Measurements from ENCODE around the gene TRIM62. TPM values are rescaled to one million over a fixed set of nuclear protein-coding genes. Genes with fewer than 3 reads are reported as not detected.
"Not testable (repeated sequence)": the region's sequence is repeated elsewhere in the genome, so short reads cannot be mapped to it uniquely, and the experiment has no call there.

Gene TRIM62
- total RNA-seq, 1 experiment from 2014 or later, result 9.9 TPM

DNA sequence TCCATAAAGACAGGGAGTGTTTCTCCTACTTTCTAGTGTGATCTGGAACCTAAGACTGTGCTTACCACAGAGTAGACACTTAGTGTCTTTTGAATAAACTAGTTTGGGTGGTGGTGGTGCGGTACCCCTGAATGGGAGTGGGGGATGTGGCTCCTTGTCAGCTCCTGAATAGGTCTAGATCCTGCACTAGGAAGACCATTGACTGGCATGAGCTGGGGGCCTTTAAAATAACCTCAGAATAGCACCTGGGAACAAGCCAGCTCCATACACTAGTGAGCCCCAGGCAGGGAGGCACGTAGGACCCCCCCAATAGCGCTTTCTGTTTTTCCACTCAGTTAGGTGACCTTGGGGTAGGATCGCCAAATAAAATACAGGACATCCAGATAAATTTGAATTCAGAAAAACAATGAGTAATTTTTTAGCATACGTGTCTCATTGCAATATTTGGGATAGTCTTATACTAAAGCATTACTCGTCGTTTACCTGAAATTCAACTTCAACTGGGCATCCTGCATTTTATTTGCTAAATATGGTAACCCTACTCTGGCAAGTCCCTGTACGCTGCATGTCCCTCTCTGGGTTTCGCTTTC is 55.3 kb downstream of the TRIM62 start:
- no peaks in the 10 kb centered on the region for H3K36me3 ChIP-seq (ENCODE audit: low read depth)
- H3K9me3 ChIP-seq (ENCODE audit: insufficient read depth, low read depth), result no peaks in the 10 kb centered on the region
- H3K4me2 ChIP-seq, result peak overlapping the region; percentile 92
- no peaks in the 10 kb centered on the region for H3K9me2 ChIP-seq (ENCODE audit: insufficient read depth)
- peaks cover 28% of the 10 kb centered on the region for H3K4me1 ChIP-seq (replicated peaks; ENCODE audit: insufficient read depth)
- no peaks in the 10 kb centered on the region for H4K20me1 ChIP-seq (ENCODE audit: insufficient read depth)
- peaks cover 28% of the 10 kb centered on the region for H3K79me2 ChIP-seq (ENCODE audit: low read depth)
- ChIA-PET CTCF (interaction anchor here (0.6 to 1.9 kb wide), 5 partner anchors 10 to 169 kb away, joined by 3 to 7 read pairs (median 4); partner anchors contain the start of gene TRIM62), POLR2A (ENCODE audit: unreplicated experiment) (interaction anchor here (0.6 to 1.2 kb wide), 3 partner anchors 55 to 1872 kb away, joined by 3 to 7 read pairs (median 5); no protein-coding TSS in a partner anchor)
- peak overlapping the region; percentile 85 for H3K4me3 ChIP-seq
- peaks cover 22% of the 10 kb centered on the region for H3F3A ChIP-seq (ENCODE audit: insufficient read depth, low read depth)
- no peak for DNase-seq
- intact Hi-C loops (cut with micrococcal nuclease; ENCODE audit: unreplicated experiment), result loop anchor here (2.0 to 5.0 kb wide), 5 partner anchors 28 to 346 kb away; partner anchors contain the start of genes TRIM62 and ZSCAN20
- peak overlapping the region; percentile 88 for H2AFZ ChIP-seq
- H3K27ac ChIP-seq, result peak overlapping the region; percentile 54
- no peaks in the 10 kb centered on the region for H3K27me3 ChIP-seq (ENCODE audit: insufficient read depth, low read depth)
- no peak for TF ChIP-seq EZH2 (IDR thresholded peaks at IDR 0.05; ENCODE audit: low read depth)
- TF ChIP-seq, protein P1, sequence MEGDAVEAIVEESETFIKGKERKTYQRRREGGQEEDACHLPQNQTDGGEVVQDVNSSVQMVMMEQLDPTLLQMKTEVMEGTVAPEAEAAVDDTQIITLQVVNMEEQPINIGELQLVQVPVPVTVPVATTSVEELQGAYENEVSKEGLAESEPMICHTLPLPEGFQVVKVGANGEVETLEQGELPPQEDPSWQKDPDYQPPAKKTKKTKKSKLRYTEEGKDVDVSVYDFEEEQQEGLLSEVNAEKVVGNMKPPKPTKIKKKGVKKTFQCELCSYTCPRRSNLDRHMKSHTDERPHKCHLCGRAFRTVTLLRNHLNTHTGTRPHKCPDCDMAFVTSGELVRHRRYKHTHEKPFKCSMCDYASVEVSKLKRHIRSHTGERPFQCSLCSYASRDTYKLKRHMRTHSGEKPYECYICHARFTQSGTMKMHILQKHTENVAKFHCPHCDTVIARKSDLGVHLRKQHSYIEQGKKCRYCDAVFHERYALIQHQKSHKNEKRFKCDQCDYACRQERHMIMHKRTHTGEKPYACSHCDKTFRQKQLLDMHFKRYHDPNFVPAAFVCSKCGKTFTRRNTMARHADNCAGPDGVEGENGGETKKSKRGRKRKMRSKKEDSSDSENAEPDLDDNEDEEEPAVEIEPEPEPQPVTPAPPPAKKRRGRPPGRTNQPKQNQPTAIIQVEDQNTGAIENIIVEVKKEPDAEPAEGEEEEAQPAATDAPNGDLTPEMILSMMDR (conservative IDR thresholded peaks at IDR 0.05), result no peak
- BruUV-seq (replicated peaks), result TSS peak; percentile 79

DNA sequence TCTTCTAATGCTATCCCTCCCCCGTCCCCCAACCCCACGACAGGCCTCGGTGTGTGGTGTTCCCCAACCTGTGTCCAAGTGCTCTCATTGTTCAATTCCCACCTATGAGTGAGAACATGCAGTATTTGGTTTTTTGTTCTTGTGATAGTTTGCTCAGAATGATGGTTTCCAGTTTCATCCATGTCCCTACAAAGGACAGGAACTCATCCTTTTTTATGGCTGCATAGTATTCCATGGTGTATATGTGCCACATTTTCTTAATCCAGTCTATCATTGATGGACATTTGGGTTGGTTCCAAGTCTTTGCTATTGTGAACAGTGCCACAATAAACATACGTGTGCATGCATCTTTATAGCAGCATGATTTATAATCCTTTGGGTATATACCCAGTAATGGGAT is 57.2 kb downstream of the TRIM62 start:
- intact Hi-C loops (cut with micrococcal nuclease; ENCODE audit: unreplicated experiment), result loop anchor here (5.0 kb wide), 4 partner anchors 58 to 348 kb away; partner anchors contain the start of genes TRIM62 and ZSCAN20
- H3F3A ChIP-seq (ENCODE audit: insufficient read depth, low read depth), result peaks cover 22% of the 10 kb centered on the region
- H3K9me2 ChIP-seq (ENCODE audit: insufficient read depth); DNase-seq; H3K27me3 ChIP-seq (ENCODE audit: insufficient read depth, low read depth); H3K4me3 ChIP-seq; H2AFZ ChIP-seq; H4K20me1 ChIP-seq (ENCODE audit: insufficient read depth); H3K9me3 ChIP-seq (ENCODE audit: insufficient read depth, low read depth); POLR2A ChIA-PET (ENCODE audit: unreplicated experiment); CTCF ChIA-PET; H3K36me3 ChIP-seq (ENCODE audit: low read depth); H3K4me2 ChIP-seq; BruUV-seq (replicated peaks); H3K27ac ChIP-seq: not testable (repeated sequence)
- H3K79me2 ChIP-seq (ENCODE audit: low read depth), result peaks cover 28% of the 10 kb centered on the region
- H3K4me1 ChIP-seq (replicated peaks; ENCODE audit: insufficient read depth), result peaks cover 28% of the 10 kb centered on the region

DNA sequence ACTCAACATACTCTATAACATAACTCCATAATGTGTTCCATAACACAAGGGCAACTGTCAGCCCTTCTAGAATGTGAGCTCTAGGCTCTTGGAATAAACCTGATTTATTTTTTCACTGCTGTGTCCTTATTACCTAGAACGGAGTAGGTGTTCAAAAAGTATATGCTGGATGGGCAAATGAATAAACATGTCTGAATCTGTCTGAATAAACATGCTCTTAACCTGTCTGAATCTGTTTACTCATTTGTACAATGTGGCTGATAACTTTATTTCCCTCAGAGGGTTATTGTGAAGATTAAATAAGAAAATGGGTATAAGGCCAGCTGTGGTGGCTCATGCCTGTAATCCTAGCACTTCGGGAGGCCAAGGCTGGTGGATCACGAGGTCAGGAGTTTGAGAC is 58.6 kb downstream of the TRIM62 start:
- H3K9me2 ChIP-seq (ENCODE audit: insufficient read depth), result no peaks in the 10 kb centered on the region
- H3K79me2 ChIP-seq (ENCODE audit: low read depth), result peaks cover 22% of the 10 kb centered on the region
- no TSS peak for BruUV-seq (replicated peaks)
- no peak overlapping the region for H2AFZ ChIP-seq
- H3F3A ChIP-seq (ENCODE audit: insufficient read depth, low read depth), result peaks cover 16% of the 10 kb centered on the region
- TF ChIP-seq, protein P1 (conservative IDR thresholded peaks at IDR 0.05), result no peak
- no peak for TF ChIP-seq EZH2 (IDR thresholded peaks at IDR 0.05; ENCODE audit: low read depth)
- no peak overlapping the region for H3K4me3 ChIP-seq
- H3K4me2 ChIP-seq, result no peak overlapping the region
- H3K27ac ChIP-seq, result no peak overlapping the region
- no peaks in the 10 kb centered on the region for H3K9me3 ChIP-seq (ENCODE audit: insufficient read depth, low read depth)
- DNase-seq, result no peak
- H4K20me1 ChIP-seq (ENCODE audit: insufficient read depth), result no peaks in the 10 kb centered on the region
- POLR2A ChIA-PET (ENCODE audit: unreplicated experiment), result interaction anchor here (0.6 kb wide), 1 partner anchor 90 kb away, joined by 14 read pairs; no protein-coding TSS in a partner anchor
- intact Hi-C loops (cut with micrococcal nuclease; ENCODE audit: unreplicated experiment), result no loop called here
- no peaks in the 10 kb centered on the region for H3K36me3 ChIP-seq (ENCODE audit: low read depth)
- H3K4me1 ChIP-seq (replicated peaks; ENCODE audit: insufficient read depth), result peaks cover 15% of the 10 kb centered on the region
- no peaks in the 10 kb centered on the region for H3K27me3 ChIP-seq (ENCODE audit: insufficient read depth, low read depth)
- CTCF ChIA-PET, result no interaction called here

Data from PC-9 (cell line).